Hepatocyte (in vitro differentiated cells): ENCODE data around the gene KLHL17.

Experiments
- EZH2phosphoT487 ChIP-seq: fragments of 200-600 bp; sonication (generic); IDR thresholded peaks from one replicate; pipeline ENCODE4 v1.6.1; 2018; ENCODE audit warnings: antibody characterized with exemption, mild to moderate bottlenecking, low read depth, moderate library complexity; ENCODE audit not compliant: unreplicated experiment, severe bottlenecking
- TF ChIP-seq, protein P1 (sequence below): fragments of 200-600 bp; sonication (generic); IDR thresholded peaks from 2 replicates; pipeline ENCODE4 v1.5.1; 2016; ENCODE audit warnings: antibody characterized with exemption, mild to moderate bottlenecking; ENCODE audit not compliant: poor library complexity

GRCh38 chr1:1014799-1015681 lies 54.7 kb downstream of the KLHL17 start:
- TF ChIP-seq, protein P1, sequence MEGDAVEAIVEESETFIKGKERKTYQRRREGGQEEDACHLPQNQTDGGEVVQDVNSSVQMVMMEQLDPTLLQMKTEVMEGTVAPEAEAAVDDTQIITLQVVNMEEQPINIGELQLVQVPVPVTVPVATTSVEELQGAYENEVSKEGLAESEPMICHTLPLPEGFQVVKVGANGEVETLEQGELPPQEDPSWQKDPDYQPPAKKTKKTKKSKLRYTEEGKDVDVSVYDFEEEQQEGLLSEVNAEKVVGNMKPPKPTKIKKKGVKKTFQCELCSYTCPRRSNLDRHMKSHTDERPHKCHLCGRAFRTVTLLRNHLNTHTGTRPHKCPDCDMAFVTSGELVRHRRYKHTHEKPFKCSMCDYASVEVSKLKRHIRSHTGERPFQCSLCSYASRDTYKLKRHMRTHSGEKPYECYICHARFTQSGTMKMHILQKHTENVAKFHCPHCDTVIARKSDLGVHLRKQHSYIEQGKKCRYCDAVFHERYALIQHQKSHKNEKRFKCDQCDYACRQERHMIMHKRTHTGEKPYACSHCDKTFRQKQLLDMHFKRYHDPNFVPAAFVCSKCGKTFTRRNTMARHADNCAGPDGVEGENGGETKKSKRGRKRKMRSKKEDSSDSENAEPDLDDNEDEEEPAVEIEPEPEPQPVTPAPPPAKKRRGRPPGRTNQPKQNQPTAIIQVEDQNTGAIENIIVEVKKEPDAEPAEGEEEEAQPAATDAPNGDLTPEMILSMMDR, result peak; percentile 37
- no peak for TF ChIP-seq EZH2phosphoT487
